Fibroblast of pulmonary artery (primary cell): Measurements from ENCODE around the gene MAT2A.
"Not testable (repeated sequence)": the region's sequence is repeated elsewhere in the genome, so short reads cannot be mapped to it uniquely, and the experiment has no call there.

Experiments
- DNase-seq: peaks from one replicate; pipeline ENCODE4 v3.0.0-alpha.2; 2010; ENCODE audit warnings: low read depth
- H3K4me3 ChIP-seq: replicated peaks from 2 replicates; pipeline ENCODE4 v1.5.1; 2011; ENCODE audit warnings: low read depth, mild to moderate bottlenecking, control low read depth, low read length, moderate library complexity
- CTCF ChIP-seq: IDR thresholded peaks from 2 replicates; pipeline ENCODE4 v1.5.1; 2011; ENCODE audit warnings: mild to moderate bottlenecking, control low read depth, low read length, inconsistent platforms; ENCODE audit errors: missing control alignments

Gene MAT2A

DNA sequence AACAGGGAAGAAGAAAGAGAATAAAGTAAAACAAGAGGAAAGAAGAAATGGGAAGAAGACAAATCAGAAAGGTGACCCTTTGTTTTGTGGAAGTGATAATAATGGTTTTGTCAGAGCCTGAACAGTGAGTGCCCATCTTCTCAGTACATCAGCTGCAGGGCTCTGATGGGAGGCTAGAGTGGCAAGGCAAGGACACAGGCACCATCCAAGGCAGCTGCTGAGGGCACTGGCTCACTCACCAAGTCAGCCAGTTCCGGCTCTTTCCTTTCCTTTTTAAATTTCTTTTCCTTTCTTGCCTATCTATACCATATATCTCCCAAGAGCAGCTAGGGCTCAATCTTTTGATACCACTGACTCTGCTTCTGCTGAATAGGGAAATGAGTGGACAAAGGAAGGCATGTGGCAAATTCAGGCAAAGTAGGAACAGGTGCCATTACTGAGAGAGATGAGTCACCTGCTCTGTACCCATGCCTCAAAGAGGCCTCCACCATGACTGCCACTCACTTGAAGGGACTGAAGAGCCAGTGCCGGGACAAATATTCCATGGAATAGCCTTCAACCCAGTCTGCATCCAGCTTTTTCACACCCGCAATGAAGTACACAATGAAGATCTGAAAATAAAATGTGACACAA is 16.1 kb downstream of the MAT2A start:
- no peak overlapping the region for H3K4me3 ChIP-seq
- no peak for TF ChIP-seq CTCF
- DNase-seq = no peak

- H3K4me3 ChIP-seq = no peak overlapping the region
- TF ChIP-seq CTCF = no peak
- DNase-seq = no peak
Observed at GRCh38 chr2:85557130-85557529, 18.2 kb downstream of the MAT2A start.

DNA sequence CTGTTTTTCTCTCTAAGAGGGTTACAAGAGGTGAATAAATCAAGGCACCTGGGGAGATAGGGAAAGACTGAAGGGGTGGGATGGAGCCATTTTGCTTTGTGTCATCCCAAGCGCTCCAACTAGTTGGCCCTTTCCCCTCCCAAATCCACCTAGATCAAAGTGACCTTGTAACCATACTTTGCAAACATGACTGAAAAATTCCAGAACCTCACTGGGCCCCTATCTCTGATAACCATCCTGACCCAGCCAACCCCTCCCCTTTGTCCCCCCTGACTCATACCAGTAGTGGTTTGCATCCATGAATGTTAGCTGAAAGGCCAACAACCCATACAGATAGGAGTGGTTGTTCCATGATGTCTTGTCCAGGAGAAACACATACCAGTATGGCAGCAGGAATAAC is 19.2 kb downstream of the MAT2A start:
- no peak for DNase-seq
- H3K4me3 ChIP-seq = no peak overlapping the region

DNA sequence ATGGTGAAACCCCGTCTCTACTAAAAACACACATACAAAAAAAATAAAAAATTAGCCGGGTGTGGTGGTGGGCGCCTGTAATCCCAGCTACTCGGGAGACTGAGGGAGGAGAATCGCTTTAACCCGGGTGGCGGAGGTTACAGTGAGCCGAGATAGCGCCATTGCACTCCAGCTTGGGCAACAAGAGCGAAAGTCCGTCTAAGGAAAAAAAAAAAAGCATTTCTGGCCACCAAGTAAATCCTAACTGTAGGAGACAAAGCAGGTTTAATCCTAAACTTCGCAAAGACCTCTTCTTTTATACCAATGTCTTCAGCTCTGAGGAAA is 21.4 kb downstream of the MAT2A start:
- DNase-seq = not testable (repeated sequence)
- H3K4me3 ChIP-seq = peak overlapping the region; percentile 92

More for the DNA sequence above, 19.2 kb downstream of the MAT2A start:
- no peak for TF ChIP-seq CTCF

GRCh38 chr2:85560812-85561279 is 21.9 kb downstream of the MAT2A start:
- DNase-seq = no peak
- H3K4me3 ChIP-seq = peak overlapping the region; percentile 92
- TF ChIP-seq CTCF = no peak

- peak; percentile 93 for DNase-seq
- no peak for TF ChIP-seq CTCF
Observed at GRCh38 chr2:85561280-85562212, 22.6 kb downstream of the MAT2A start, which contains the start of gene GGCX. TSS of gene GGCX (minus strand) at chr2:85561493. CDS start at chr2:85561428, 65 bp downstream.

DNA sequence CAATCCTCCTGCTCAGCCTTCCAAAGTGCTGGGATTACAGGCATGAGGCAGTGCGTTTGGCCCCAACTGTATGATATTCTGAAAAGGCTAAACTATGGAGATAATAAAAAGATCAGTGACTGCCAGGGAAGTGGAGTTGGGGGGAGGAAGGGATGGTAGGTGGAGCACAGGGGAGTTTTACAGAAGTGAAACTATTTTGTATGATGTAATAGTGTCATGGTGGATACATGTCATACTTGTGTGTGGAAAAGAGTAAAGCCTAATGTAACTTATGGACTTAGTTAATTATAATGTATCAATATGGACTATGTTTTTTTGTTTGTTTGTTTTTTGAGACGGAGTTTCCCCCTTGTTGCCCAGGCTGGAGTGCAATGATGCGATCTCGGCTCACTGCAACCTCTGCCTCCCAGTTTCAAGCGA is 25.2 kb downstream of the MAT2A start:
- DNase-seq = no peak
- TF ChIP-seq CTCF = no peak
- no peak overlapping the region for H3K4me3 ChIP-seq

More at GRCh38 chr2:85561280-85562212, 22.6 kb downstream of the MAT2A start, which contains the start of gene GGCX:
- peak within 1 kb of the TSS; percentile 92 for H3K4me3 ChIP-seq
